Transverse colon (tissue), 4 donors: Measurements from ENCODE around the gene TSPAN3. TPM values are rescaled to one million over a fixed set of nuclear protein-coding genes. Genes with fewer than 3 reads are reported as not detected.

ENCODE experiments used
- DNase-seq: peaks from one replicate; pipeline ENCODE4 v3.0.0-alpha.2; 2019
- H3K27ac ChIP-seq, 4 donors: fragments of 200-600 bp; sonication (generic); 2 replicates each; pipeline ENCODE4 v1.5.1; 2016 to 2018; ENCODE audit warnings: inconsistent platforms in 4 of 4
- H3K27me3 ChIP-seq: fragments of 200-600 bp; sonication (generic); 2 replicates; pipeline ENCODE4 v1.5.1; 2017; ENCODE audit warnings: inconsistent platforms
- H3K36me3 ChIP-seq, 4 donors: fragments of 200-600 bp; sonication (generic); 2 replicates each; pipeline ENCODE4 v1.5.1; 2017 to 2019; ENCODE audit warnings: inconsistent platforms in 4 of 4
- H3K4me1 ChIP-seq, 4 donors: fragments of 200-600 bp; sonication (generic); 2 replicates each; pipeline ENCODE4 v1.5.1; 2017 to 2020; ENCODE audit warnings: inconsistent platforms in 4 of 4
- H3K4me3 ChIP-seq, 4 donors: fragments of 200-600 bp; sonication (generic); 1 replicate in 1 of 4; 2 replicates in 3 of 4; pipeline versions ENCODE4 v1.5.1 to v1.6.1; 2017 to 2019; ENCODE audit warnings: inconsistent platforms in 4 of 4
- H3K9me3 ChIP-seq, 2 donors: fragments of 200-600 bp; sonication (generic); 2 replicates each; pipeline ENCODE4 v1.5.1; 2017 to 2019; ENCODE audit warnings: inconsistent platforms in 2 of 2
- CTCF ChIP-seq, 5 experiments: fragments of 200-600 bp in 3 of 5; fragments of 450-650 bp in 2 of 5; sonication (generic) in 3 of 5; IDR thresholded peaks; 1 replicate in 2 of 5; 2 replicates in 3 of 5; pipeline ENCODE4 v1.5.1; 2016 to 2017; ENCODE audit warnings: antibody characterized with exemption in 5 of 5, inconsistent platforms in 3 of 5, mild to moderate bottlenecking in 2 of 5, moderate library complexity in 1 of 5
- EP300 ChIP-seq: sonication (generic); formaldehyde crosslinking; IDR thresholded peaks from one replicate; pipeline ENCODE4 v1.6.1; 2017; ENCODE audit warnings: antibody characterized with exemption, low read depth
- POLR2A ChIP-seq: fragments of 450-650 bp; IDR thresholded peaks from one replicate; pipeline ENCODE4 v1.6.1; 2016; ENCODE audit warnings: antibody characterized with exemption, mild to moderate bottlenecking, moderate library complexity
- POLR2AphosphoS5 ChIP-seq, 3 donors: sonication (generic); formaldehyde crosslinking; IDR thresholded peaks; one replicate each; pipeline ENCODE4 v1.6.1; 2016; ENCODE audit warnings: antibody characterized with exemption in 3 of 3
- WGBS, 2 donors: methylation state at CpG; one replicate each; pipeline ENCODE4 v1.1.5; 2018; ENCODE audit warnings: low coverage in 1 of 2; 5-methylcytosine and 5-hydroxymethylcytosine counted together
- in situ Hi-C, 4 donors: fragments of 200-750 bp; cut with MboI; loops; one replicate each; pipeline versions ENCODE4 v1.15.0 to v1.15.1; 2017; ENCODE audit warnings: low sequenced_read_pairs in 3 of 4, low pct_ligation_motif_present in 1 of 4, low pct_unique_long_range_greater_than_20kb in 1 of 4
- intact Hi-C: fragments of 100-400 bp; cut with DNase I; formaldehyde crosslinking; loops from one replicate; pipeline ENCODE4 v1.15.1; 2023; ENCODE audit warnings: low total_unique reads
- total RNA-seq, 4 donors: library from RNA; depleted of rRNA; stranded (reverse); fragments of >200 nt; gene quantifications; one replicate each; pipeline ENCODE4 v1.1.0, GENCODE V29; 2016

Gene TSPAN3
- total RNA-seq, 4 donors from 2014 or later: 365 to 1,069 (median 676) TPM

GRCh38 chr15:77028451-77029165, 42.3 kb downstream of the TSPAN3 start:
- TF ChIP-seq POLR2A: no peak
- no peak for TF ChIP-seq CTCF (IDR thresholded peaks at IDR 0.05)
- no peak for TF ChIP-seq POLR2AphosphoS5 (IDR thresholded peaks at IDR 0.05)
- TF ChIP-seq EP300: no peak
- Histone ChIP-seq H3K4me3 (peak overlapping the region in 3 of 4 donors; percentile 12 to 28 (median 13)), H3K36me3 (no peaks in the 10 kb centered on the region), H3K27me3 (peaks cover 6% of the 10 kb centered on the region), H3K9me3 (no peaks in the 10 kb centered on the region), H3K4me1 (peaks cover 5 to 28% (median 21%) of the 10 kb centered on the region in 4 donors), H3K27ac (no peak overlapping the region)
- peak; percentile 12 for DNase-seq
- intact Hi-C loops (no loop called here), in situ Hi-C loops (no loop called here)
- 59 to 80% methylated on average over 1 to 12 of the region's 22 CpGs for WGBS, 2 donors

GRCh38 chr15:77027697-77028450, 43.0 kb downstream of the TSPAN3 start:
- peak; percentile 10 for DNase-seq
- no peak for TF ChIP-seq CTCF (IDR thresholded peaks at IDR 0.05)
- Histone ChIP-seq H3K36me3 (no peaks in the 10 kb centered on the region), H3K27ac (no peak overlapping the region), H3K9me3 (no peaks in the 10 kb centered on the region), H3K27me3 (peaks cover 6% of the 10 kb centered on the region), H3K4me3 (peak overlapping the region in 3 of 4 donors; percentile 12 to 28 (median 13)), H3K4me1 (peaks cover 5 to 28% (median 21%) of the 10 kb centered on the region in 4 donors)
- in situ Hi-C loops: no loop called here
- WGBS, 2 donors: 58% methylated on average over 43 of the region's 45 CpGs; no CpG with 5 or more reads in 1 of the 2 donors
- intact Hi-C loops: no loop called here

GRCh38 chr15:77027111-77027696, 43.7 kb downstream of the TSPAN3 start:
- Histone ChIP-seq H3K27ac (no peak overlapping the region), H3K4me1 (peaks cover 5 to 28% (median 21%) of the 10 kb centered on the region in 4 donors), H3K36me3 (no peaks in the 10 kb centered on the region), H3K27me3 (peaks cover 6% of the 10 kb centered on the region), H3K4me3 (no peak overlapping the region), H3K9me3 (no peaks in the 10 kb centered on the region)
- no peak for TF ChIP-seq POLR2A
- no peak for DNase-seq
- intact Hi-C loops: no loop called here
- in situ Hi-C loops: no loop called here
- WGBS, 2 donors: 92% methylated on average over 12 of the region's 12 CpGs; no CpG with 5 or more reads in 1 of the 2 donors

- no peak for TF ChIP-seq POLR2AphosphoS5 (IDR thresholded peaks at IDR 0.05)
- TF ChIP-seq EP300: no peak
- no peak for TF ChIP-seq CTCF (IDR thresholded peaks at IDR 0.05)
- TF ChIP-seq POLR2A: no peak
- Histone ChIP-seq H3K4me1 (peaks cover 5 to 28% (median 21%) of the 10 kb centered on the region in 4 donors), H3K9me3 (no peaks in the 10 kb centered on the region), H3K27me3 (peaks cover 6% of the 10 kb centered on the region), H3K36me3 (no peaks in the 10 kb centered on the region), H3K27ac (no peak overlapping the region), H3K4me3 (no peak overlapping the region)
- in situ Hi-C loops (no loop called here), intact Hi-C loops (no loop called here)
- 86 to 89% methylated on average over 3 to 9 of the region's 12 CpGs for WGBS, 2 donors
- peak; percentile 3 for DNase-seq
Measured at GRCh38 chr15:77026501-77027110, 44.3 kb downstream of the TSPAN3 start.
